ENCODE data around the gene SQSTM1.

Gene SQSTM1

GRCh38 chr5:179794171-179794570 is 26.5 kb upstream of the SQSTM1 start:
- no peak overlapping the region for H3K4me3 ChIP-seq (ENCODE audit: low read depth, low read length)
- no peak for DNase-seq (ENCODE audit: low read depth)
- TF ChIP-seq CTCF (IDR thresholded peaks at IDR 0.05; ENCODE audit: insufficient read depth, low read depth, low read length, missing control alignments) = no peak

DNA sequence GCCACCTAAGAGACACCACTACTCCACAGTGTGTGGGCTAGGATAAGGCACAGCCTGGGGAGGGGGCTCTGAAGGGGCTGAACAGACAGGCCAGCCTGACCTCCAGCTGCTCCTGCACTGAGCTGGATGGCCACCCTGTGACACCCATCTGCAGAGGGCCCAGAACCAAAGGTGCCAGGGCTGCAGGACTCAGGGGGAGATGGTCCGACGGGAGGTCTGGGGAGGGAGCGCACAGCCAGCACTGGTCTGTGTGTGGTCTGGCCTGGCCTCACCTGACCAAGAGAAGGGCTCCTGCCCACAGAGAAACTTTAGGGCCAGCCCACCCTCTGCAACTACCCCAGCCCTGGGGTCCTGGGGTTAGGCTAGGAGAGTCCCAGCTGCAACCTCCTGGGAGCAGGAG is 26.1 kb upstream of the SQSTM1 start:
- TF ChIP-seq CTCF (IDR thresholded peaks at IDR 0.05; ENCODE audit: insufficient read depth, low read depth, low read length, missing control alignments) = no peak
- no peak for DNase-seq (ENCODE audit: low read depth)
- H3K4me3 ChIP-seq (ENCODE audit: low read depth, low read length) = no peak overlapping the region

GRCh38 chr5:179795049-179795862 is 25.4 kb upstream of the SQSTM1 start:
- no peak for TF ChIP-seq CTCF (IDR thresholded peaks at IDR 0.05; ENCODE audit: insufficient read depth, low read depth, low read length, missing control alignments)
- peak overlapping the region; percentile 68 for H3K4me3 ChIP-seq (ENCODE audit: low read depth, low read length)
- no peak for DNase-seq (ENCODE audit: low read depth)

GRCh38 chr5:179795863-179796833 is 24.6 kb upstream of the SQSTM1 start:
- H3K4me3 ChIP-seq (ENCODE audit: low read depth, low read length) = peak overlapping the region; percentile 68
- peak; percentile 90 for DNase-seq (ENCODE audit: low read depth)

DNA sequence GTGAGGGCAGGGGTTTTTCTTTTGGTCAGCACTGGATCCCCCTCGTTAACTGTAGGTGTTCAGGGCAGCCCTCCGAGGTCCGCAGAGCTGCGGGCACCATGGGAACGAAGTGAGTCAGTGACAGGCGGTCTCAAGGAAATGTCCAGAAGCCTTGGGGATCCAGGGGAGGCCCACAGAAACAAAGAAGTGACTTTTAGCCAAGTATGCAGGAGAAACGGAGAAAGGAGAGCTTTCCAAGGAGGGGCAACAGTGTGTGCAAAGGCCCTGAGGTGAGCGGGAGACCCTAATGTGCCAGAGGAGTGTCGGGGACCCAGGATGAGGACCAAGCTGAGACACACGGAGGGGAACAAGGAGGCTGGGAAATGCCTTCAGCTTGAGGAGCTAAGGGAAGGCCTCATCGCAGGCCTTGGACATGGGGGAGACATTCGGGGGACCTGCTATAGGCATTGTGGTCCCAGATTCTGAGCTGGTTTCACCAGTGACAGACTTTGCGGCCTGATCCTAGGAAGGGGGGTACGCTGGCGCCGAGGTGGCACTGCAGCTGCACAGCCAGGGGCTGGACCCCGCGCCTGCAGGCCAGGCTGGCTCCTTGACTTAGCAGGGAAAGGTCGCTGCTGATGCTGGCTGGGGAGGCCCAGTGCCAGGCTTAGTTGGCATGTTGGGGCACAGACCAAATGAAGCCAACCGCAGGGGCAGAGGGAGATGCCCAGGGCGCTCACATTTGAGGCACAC is 23.7 kb upstream of the SQSTM1 start:
- peak overlapping the region; percentile 68 for H3K4me3 ChIP-seq (ENCODE audit: low read depth, low read length)
- DNase-seq (ENCODE audit: low read depth) = no peak
- TF ChIP-seq CTCF (IDR thresholded peaks at IDR 0.05; ENCODE audit: insufficient read depth, low read depth, low read length, missing control alignments) = no peak

More at GRCh38 chr5:179795863-179796833, 24.6 kb upstream of the SQSTM1 start:
- peak; percentile 68 for TF ChIP-seq CTCF (IDR thresholded peaks at IDR 0.05; ENCODE audit: insufficient read depth, low read depth, low read length, missing control alignments)

DNA sequence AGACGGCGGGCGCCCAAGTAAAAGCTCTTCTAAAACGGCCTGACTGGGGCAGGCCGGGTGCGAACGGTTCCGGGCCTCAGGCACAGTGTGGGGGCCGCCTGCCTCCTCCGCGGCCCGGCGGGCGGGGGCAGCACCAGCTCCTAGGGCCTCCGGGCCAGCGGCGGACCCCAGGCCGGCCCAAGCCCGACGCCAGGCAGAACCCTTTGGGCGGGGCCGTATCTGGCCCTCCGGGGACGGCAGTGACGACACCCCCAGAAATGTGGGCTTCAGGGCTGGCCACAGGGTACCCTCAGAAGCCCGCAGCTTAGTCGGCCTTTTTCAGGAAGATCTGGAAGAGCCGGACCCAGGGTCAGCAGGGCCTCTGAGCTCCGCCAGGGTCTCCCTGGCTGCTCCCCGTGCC is 23.0 kb upstream of the SQSTM1 start:
- no peak overlapping the region for H3K4me3 ChIP-seq (ENCODE audit: low read depth, low read length)
- no peak for DNase-seq (ENCODE audit: low read depth)
- no peak for TF ChIP-seq CTCF (IDR thresholded peaks at IDR 0.05; ENCODE audit: insufficient read depth, low read depth, low read length, missing control alignments)

Measured in GM12865 (cell line).